Peyer's patch (tissue), 4 donors: ENCODE measurements around the gene PFKL. TPM values are rescaled to one million over a fixed set of nuclear protein-coding genes. Genes with fewer than 3 reads are reported as not detected.
"Not testable (repeated sequence)": the region's sequence is repeated elsewhere in the genome, so short reads cannot be mapped to it uniquely, and the experiment has no call there.

ENCODE experiments used
- DNase-seq, 3 donors: peaks; one replicate each; pipeline ENCODE4 v3.0.0-alpha.2; 2017 to 2019
- H3K27ac ChIP-seq, 4 donors: fragments of 200-600 bp; sonication (generic); one replicate each; pipeline ENCODE4 v1.5.1; 2016 to 2019
- H3K27me3 ChIP-seq, 2 donors: fragments of 200-600 bp; sonication (generic); one replicate each; pipeline ENCODE4 v1.5.1; 2019
- H3K36me3 ChIP-seq, 3 donors: fragments of 200-600 bp; sonication (generic); one replicate each; pipeline ENCODE4 v1.5.1; 2016 to 2019
- H3K4me1 ChIP-seq, 4 donors: fragments of 200-600 bp; sonication (generic); one replicate each; pipeline ENCODE4 v1.5.1; 2016 to 2019
- H3K4me3 ChIP-seq, 4 donors: fragments of 200-600 bp; sonication (generic); 1 replicate in 3 of 4; 2 replicates in 1 of 4; pipeline ENCODE4 v1.5.1; 2016 to 2019; ENCODE audit warnings: mild to moderate bottlenecking in 1 of 4
- H3K9me3 ChIP-seq, 4 donors: fragments of 200-600 bp; sonication (generic); one replicate each; pipeline ENCODE4 v1.5.1; 2016 to 2019; ENCODE audit warnings: mild to moderate bottlenecking in 1 of 4
- CTCF ChIP-seq, 6 experiments: fragments of 450-650 bp in 4 of 6; fragments of 200-600 bp in 2 of 6; sonication (generic) in 1 of 6; IDR thresholded peaks; one replicate each; pipeline ENCODE4 v1.5.1; 2017 to 2019; ENCODE audit warnings: antibody characterized with exemption in 6 of 6, mild to moderate bottlenecking in 3 of 6, moderate library complexity in 1 of 6
- POLR2A ChIP-seq, 2 donors: fragments of 450-650 bp; IDR thresholded peaks; one replicate each; pipeline ENCODE4 v1.5.1; 2017; ENCODE audit warnings: antibody characterized with exemption in 2 of 2, mild to moderate bottlenecking in 2 of 2, moderate library complexity in 2 of 2
- total RNA-seq, 4 donors: library from RNA; depleted of rRNA; stranded (reverse); fragments of >200 nt; gene quantifications; one replicate each; pipeline ENCODE4 v1.1.0, GENCODE V29; 2016

Gene PFKL
- total RNA-seq, 4 donors from 2014 or later, result 192 to 404 (median 274) TPM

- Histone ChIP-seq H3K36me3 (no peaks in the 10 kb centered on the region), H3K4me1 (peaks cover 0 to 8% (median 0%) of the 10 kb centered on the region in 4 donors), H3K9me3 (no peaks in the 10 kb centered on the region), H3K4me3 (no peak overlapping the region), H3K27ac (no peak overlapping the region), H3K27me3 (no peaks in the 10 kb centered on the region)
- no peak for DNase-seq
- no peak for TF ChIP-seq CTCF (IDR thresholded peaks at IDR 0.05)
Observed at GRCh38 chr21:44282370-44282769, 17.5 kb upstream of the PFKL start.

- not testable (repeated sequence) for H3K9me3 ChIP-seq, H3K4me3 ChIP-seq, H3K36me3 ChIP-seq, DNase-seq, H3K4me1 ChIP-seq, H3K27ac ChIP-seq, H3K27me3 ChIP-seq
Observed at GRCh38 chr21:44283211-44283785, 16.6 kb upstream of the PFKL start.

DNA sequence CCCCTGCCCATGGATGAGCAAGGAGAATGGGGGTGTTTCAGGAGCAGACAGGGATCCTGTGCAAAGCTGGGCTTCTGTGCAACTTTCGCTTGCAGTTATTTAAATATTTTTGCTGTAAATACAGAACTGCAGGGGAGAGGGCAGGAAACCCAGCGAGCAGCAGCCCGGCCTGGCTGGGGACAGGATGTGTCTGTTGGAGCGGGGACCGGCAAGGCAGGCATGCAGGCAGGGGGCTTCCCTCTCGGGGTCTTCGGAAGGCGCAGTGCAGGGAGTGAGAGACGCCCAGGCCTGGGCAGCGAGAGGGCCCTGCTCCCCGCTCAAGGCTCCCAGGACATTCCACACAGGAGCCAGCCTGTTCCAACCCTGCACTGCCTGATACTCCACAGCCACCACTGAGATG lies 15.9 kb upstream of the PFKL start:
- Histone ChIP-seq H3K27me3 (no peaks in the 10 kb centered on the region), H3K27ac (no peak overlapping the region), H3K9me3 (no peaks in the 10 kb centered on the region), H3K4me3 (no peak overlapping the region), H3K4me1 (peaks cover 0 to 8% (median 0%) of the 10 kb centered on the region in 4 donors), H3K36me3 (no peaks in the 10 kb centered on the region)
- TF ChIP-seq POLR2A (IDR thresholded peaks at IDR 0.05) (no peak), CTCF (IDR thresholded peaks at IDR 0.05) (no peak)
- DNase-seq, result no peak

- TF ChIP-seq CTCF (IDR thresholded peaks at IDR 0.05) (no peak), POLR2A (IDR thresholded peaks at IDR 0.05) (no peak)
- peaks cover 0 to 8% (median 0%) of the 10 kb centered on the region in 4 donors for H3K4me1 ChIP-seq
- no peak for DNase-seq
- H3K9me3 ChIP-seq, result no peaks in the 10 kb centered on the region
- H3K27me3 ChIP-seq, result no peaks in the 10 kb centered on the region
- H3K4me3 ChIP-seq, result peak within 1 kb of the TSS in 2 of 4 donors; percentile 16 to 29
- H3K27ac ChIP-seq, result no peak within 1 kb of the TSS
- no peaks in the 10 kb centered on the region for H3K36me3 ChIP-seq
Observed at GRCh38 chr21:44285138-44285992, 14.5 kb upstream of the PFKL start, which contains the start of gene AIRE. Gene AIRE (plus strand): TSS chr21:44285876. CDS start chr21:44286007, 131 bp downstream.

DNA sequence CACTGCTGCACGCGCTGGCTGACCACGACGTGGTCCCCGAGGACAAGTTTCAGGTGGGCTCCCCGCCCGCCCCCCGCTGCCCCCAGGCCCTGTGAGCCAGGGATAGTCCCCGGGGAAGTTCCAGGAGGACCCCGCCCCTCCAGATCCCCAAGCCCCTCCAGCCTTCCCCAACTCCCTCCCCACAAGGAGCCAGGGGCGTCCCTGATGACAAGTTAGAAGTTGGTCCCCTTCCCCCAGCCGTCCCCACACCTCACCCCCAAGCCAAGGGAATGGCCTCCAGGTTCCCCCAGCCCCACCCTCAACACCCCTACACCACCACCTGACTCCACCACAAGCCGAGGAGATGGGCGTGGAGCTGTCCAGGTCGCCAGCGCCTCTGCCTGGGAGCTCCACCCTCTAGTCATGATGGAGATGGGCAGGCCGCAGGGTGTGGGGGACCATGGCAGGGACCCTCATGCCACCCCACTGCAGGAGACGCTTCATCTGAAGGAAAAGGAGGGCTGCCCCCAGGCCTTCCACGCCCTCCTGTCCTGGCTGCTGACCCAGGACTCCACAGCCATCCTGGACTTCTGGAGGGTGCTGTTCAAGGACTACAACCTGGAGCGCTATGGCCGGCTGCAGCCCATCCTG lies 13.7 kb upstream of the PFKL start:
- Histone ChIP-seq H3K36me3 (no peaks in the 10 kb centered on the region), H3K27ac (no peak overlapping the region), H3K4me1 (peaks cover 0 to 8% (median 0%) of the 10 kb centered on the region in 4 donors), H3K27me3 (no peaks in the 10 kb centered on the region), H3K9me3 (no peaks in the 10 kb centered on the region), H3K4me3 (peak overlapping the region in 1 of 4 donors; percentile 29)
- no peak for DNase-seq
- no peak for TF ChIP-seq CTCF (IDR thresholded peaks at IDR 0.05)
- TF ChIP-seq POLR2A (IDR thresholded peaks at IDR 0.05), result no peak
